GM23338 (cell line): ENCODE measurements around the gene ATAD5. TPM values are rescaled to one million over a fixed set of nuclear protein-coding genes. Genes with fewer than 3 reads are reported as not detected.

ENCODE experiments used
- ATAC-seq: fragments of 200-7000 bp; cut with Tn5 transposase; 3 replicates; pipeline ENCODE4 v1.9.1; 2020
- DNase-seq: peaks from one replicate; pipeline ENCODE4 v3.0.0-alpha.2; 2015; ENCODE audit warnings: low spot score
- H2AFZ ChIP-seq: fragments of 200-600 bp; sonication (generic); 2 replicates; pipeline ENCODE4 v1.8.0; 2016; ENCODE audit warnings: antibody characterized with exemption, mild to moderate bottlenecking, moderate library complexity
- H3F3A ChIP-seq: fragments of 200-600 bp; sonication (generic); replicated peaks from 2 replicates; pipeline ENCODE4 v1.8.0; 2017; ENCODE audit warnings: antibody characterized with exemption, mixed run types, low read depth
- H3K27ac ChIP-seq: fragments of 200-600 bp; sonication (generic); 2 replicates; pipeline ENCODE4 v1.6.1; 2016; ENCODE audit warnings: low read depth
- H3K27me3 ChIP-seq: fragments of 200-600 bp; sonication (generic); 2 replicates; pipeline ENCODE4 v1.8.0; 2016; ENCODE audit warnings: mild to moderate bottlenecking, mixed run types, moderate library complexity; ENCODE audit not compliant: insufficient read depth
- H3K36me3 ChIP-seq: fragments of 200-600 bp; sonication (generic); 2 replicates; pipeline ENCODE4 v1.8.0; 2016; ENCODE audit warnings: mild to moderate bottlenecking; ENCODE audit not compliant: insufficient read depth
- H3K4me1 ChIP-seq: fragments of 200-600 bp; sonication (generic); 2 replicates; pipeline ENCODE4 v1.8.0; 2016; ENCODE audit warnings: mild to moderate bottlenecking, moderate library complexity; ENCODE audit not compliant: insufficient read depth
- H3K4me2 ChIP-seq: fragments of 200-600 bp; sonication (generic); 2 replicates; pipeline ENCODE4 v1.7.1; 2017; ENCODE audit warnings: mixed run types
- H3K4me3 ChIP-seq: fragments of 200-600 bp; sonication (generic); 2 replicates; pipeline ENCODE4 v1.6.1; 2016; ENCODE audit warnings: mixed run types
- H3K79me2 ChIP-seq: fragments of 200-600 bp; sonication (generic); replicated peaks from 2 replicates; pipeline ENCODE4 v1.8.0; 2017; ENCODE audit warnings: mild to moderate bottlenecking; ENCODE audit not compliant: insufficient read depth
- H3K9me2 ChIP-seq: fragments of 200-600 bp; sonication (generic); 2 replicates; pipeline ENCODE4 v1.8.0; 2017; ENCODE audit not compliant: insufficient read depth
- H4K20me1 ChIP-seq: fragments of 200-600 bp; sonication (generic); replicated peaks from 2 replicates; pipeline ENCODE4 v1.8.0; 2017; ENCODE audit warnings: mild to moderate bottlenecking; ENCODE audit not compliant: insufficient read depth
- H3K27ac Mint-ChIP-seq: 2 replicates; pipeline ENCODE4 v1.8.0; 2020; ENCODE audit warnings: inconsistent platforms, mild to moderate bottlenecking, moderate library complexity, mixed read lengths
- H3K27me3 Mint-ChIP-seq: 3 replicates; pipeline ENCODE4 v1.8.0; 2022; ENCODE audit warnings: low read depth, mild to moderate bottlenecking, moderate library complexity, mixed read lengths, inconsistent platforms; ENCODE audit not compliant: insufficient read depth, poor library complexity
- H3K36me3 Mint-ChIP-seq: 3 replicates; pipeline ENCODE4 v1.8.0; 2021; ENCODE audit warnings: low read depth, mild to moderate bottlenecking, inconsistent platforms, moderate library complexity, mixed read lengths
- H3K4me1 Mint-ChIP-seq: 3 replicates; pipeline ENCODE4 v1.8.0; 2020; ENCODE audit warnings: mild to moderate bottlenecking, inconsistent platforms, mixed read lengths
- H3K4me3 Mint-ChIP-seq: 3 replicates; pipeline ENCODE4 v1.8.0; 2021; ENCODE audit warnings: moderate library complexity, mild to moderate bottlenecking, inconsistent platforms, mixed read lengths
- H3K9me3 Mint-ChIP-seq: 3 replicates; pipeline ENCODE4 v1.8.0; 2020; ENCODE audit warnings: moderate library complexity, mild to moderate bottlenecking, inconsistent platforms, mixed read lengths
- EZH2phosphoT487 ChIP-seq: fragments of 200-600 bp; sonication (generic); IDR thresholded peaks from one replicate; pipeline ENCODE4 v1.8.1; 2018; ENCODE audit warnings: antibody characterized with exemption; ENCODE audit not compliant: unreplicated experiment
- NANOG ChIP-seq: IDR thresholded peaks from 2 replicates; pipeline ENCODE4 v1.6.1; 2016; ENCODE audit warnings: antibody characterized with exemption, borderline replicate concordance
- STAT1 ChIP-seq: IDR thresholded peaks from one replicate; pipeline ENCODE4 v1.6.1; 2016; ENCODE audit warnings: antibody characterized with exemption; ENCODE audit not compliant: unreplicated experiment
- ZNF114 ChIP-seq: fragments of 250-450 bp; sonication (Bioruptor Pico); IDR thresholded peaks from 2 replicates; pipeline ENCODE4 v1.5.0; 2020; ENCODE audit warnings: mild to moderate bottlenecking, moderate library complexity
- ZNF331 ChIP-seq: fragments of 250-450 bp; sonication (Bioruptor Pico); IDR thresholded peaks from 2 replicates; pipeline ENCODE4 v1.5.0; 2020; ENCODE audit warnings: low read depth, mild to moderate bottlenecking, moderate library complexity
- polyA plus RNA-seq: library from polyadenylated mRNA; unstranded; fragments of >200 nt; fragmentation: Nextera tagmentation; extraction: Ambion mirVana; gene quantifications from 2 replicates; pipeline ENCODE4 v1.2.1, GENCODE V29; 2016
- total RNA-seq: library from RNA; depleted of rRNA; stranded (reverse); fragments of >200 nt; shearing (Covaris generic); gene quantifications from 2 replicates; pipeline ENCODE4 v1.2.3, GENCODE V29; 2014
- TF ChIP-seq, protein P1 (sequence below): fragments of 250-450 bp; sonication (Bioruptor Pico); IDR thresholded peaks from 2 replicates; pipeline ENCODE4 v1.5.0; 2020; ENCODE audit warnings: mild to moderate bottlenecking, moderate library complexity
- TF ChIP-seq, protein P2 (sequence below): IDR thresholded peaks from 2 replicates; pipeline ENCODE4 v1.6.1; 2016; ENCODE audit warnings: antibody characterized with exemption

The ATAD5 gene
- total and polyA plus RNA-seq, 2 experiments from 2014 or later: 24.2 to 30.9 TPM

DNA sequence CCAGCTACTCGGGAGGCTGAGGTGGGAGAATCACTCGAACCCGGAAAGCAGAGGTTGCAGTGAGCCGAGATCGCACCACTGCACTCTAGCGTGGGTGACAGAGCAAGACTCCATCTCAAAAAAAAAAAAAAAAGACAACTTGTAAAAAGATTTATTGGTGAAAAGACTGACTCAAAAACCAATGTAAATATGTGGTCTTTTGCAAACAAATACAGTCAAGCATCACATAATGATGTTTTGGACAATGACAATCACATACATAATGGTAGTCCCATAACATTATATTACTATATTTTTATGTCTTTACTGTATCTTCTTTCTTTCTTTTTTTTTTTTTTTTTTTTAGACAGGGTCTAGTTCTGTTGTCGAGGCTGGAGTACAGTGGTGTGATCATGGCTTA is 15.6 kb upstream of the ATAD5 start (continued):
- TF ChIP-seq, protein P1, sequence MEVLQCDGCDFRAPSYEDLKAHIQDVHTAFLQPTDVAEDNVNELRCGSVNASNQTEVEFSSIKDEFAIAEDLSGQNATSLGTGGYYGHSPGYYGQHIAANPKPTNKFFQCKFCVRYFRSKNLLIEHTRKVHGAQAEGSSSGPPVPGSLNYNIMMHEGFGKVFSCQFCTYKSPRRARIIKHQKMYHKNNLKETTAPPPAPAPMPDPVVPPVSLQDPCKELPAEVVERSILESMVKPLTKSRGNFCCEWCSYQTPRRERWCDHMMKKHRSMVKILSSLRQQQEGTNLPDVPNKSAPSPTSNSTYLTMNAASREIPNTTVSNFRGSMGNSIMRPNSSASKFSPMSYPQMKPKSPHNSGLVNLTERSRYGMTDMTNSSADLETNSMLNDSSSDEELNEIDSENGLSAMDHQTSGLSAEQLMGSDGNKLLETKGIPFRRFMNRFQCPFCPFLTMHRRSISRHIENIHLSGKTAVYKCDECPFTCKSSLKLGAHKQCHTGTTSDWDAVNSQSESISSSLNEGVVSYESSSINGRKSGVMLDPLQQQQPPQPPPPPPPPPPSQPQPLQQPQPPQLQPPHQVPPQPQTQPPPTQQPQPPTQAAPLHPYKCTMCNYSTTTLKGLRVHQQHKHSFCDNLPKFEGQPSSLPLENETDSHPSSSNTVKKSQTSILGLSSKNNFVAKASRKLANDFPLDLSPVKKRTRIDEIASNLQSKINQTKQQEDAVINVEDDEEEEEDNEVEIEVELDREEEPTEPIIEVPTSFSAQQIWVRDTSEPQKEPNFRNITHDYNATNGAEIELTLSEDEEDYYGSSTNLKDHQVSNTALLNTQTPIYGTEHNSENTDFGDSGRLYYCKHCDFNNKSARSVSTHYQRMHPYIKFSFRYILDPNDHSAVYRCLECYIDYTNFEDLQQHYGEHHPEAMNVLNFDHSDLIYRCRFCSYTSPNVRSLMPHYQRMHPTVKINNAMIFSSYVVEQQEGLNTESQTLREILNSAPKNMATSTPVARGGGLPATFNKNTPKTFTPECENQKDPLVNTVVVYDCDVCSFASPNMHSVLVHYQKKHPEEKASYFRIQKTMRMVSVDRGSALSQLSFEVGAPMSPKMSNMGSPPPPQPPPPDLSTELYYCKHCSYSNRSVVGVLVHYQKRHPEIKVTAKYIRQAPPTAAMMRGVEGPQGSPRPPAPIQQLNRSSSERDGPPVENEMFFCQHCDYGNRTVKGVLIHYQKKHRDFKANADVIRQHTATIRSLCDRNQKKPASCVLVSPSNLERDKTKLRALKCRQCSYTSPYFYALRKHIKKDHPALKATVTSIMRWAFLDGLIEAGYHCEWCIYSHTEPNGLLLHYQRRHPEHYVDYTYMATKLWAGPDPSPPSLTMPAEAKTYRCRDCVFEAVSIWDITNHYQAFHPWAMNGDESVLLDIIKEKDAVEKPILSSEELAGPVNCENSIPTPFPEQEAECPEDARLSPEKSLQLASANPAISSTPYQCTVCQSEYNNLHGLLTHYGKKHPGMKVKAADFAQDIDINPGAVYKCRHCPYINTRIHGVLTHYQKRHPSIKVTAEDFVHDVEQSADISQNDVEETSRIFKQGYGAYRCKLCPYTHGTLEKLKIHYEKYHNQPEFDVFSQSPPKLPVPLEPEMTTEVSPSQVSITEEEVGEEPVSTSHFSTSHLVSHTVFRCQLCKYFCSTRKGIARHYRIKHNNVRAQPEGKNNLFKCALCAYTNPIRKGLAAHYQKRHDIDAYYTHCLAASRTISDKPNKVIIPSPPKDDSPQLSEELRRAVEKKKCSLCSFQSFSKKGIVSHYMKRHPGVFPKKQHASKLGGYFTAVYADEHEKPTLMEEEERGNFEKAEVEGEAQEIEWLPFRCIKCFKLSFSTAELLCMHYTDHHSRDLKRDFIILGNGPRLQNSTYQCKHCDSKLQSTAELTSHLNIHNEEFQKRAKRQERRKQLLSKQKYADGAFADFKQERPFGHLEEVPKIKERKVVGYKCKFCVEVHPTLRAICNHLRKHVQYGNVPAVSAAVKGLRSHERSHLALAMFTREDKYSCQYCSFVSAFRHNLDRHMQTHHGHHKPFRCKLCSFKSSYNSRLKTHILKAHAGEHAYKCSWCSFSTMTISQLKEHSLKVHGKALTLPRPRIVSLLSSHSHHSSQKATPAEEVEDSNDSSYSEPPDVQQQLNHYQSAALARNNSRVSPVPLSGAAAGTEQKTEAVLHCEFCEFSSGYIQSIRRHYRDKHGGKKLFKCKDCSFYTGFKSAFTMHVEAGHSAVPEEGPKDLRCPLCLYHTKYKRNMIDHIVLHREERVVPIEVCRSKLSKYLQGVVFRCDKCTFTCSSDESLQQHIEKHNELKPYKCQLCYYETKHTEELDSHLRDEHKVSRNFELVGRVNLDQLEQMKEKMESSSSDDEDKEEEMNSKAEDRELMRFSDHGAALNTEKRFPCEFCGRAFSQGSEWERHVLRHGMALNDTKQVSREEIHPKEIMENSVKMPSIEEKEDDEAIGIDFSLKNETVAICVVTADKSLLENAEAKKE (CRISPR knock-in tag): no peak
- TF ChIP-seq ZNF331 (CRISPR knock-in tag) (no peak), EZH2phosphoT487 (no peak)
- TF ChIP-seq, protein P2, sequence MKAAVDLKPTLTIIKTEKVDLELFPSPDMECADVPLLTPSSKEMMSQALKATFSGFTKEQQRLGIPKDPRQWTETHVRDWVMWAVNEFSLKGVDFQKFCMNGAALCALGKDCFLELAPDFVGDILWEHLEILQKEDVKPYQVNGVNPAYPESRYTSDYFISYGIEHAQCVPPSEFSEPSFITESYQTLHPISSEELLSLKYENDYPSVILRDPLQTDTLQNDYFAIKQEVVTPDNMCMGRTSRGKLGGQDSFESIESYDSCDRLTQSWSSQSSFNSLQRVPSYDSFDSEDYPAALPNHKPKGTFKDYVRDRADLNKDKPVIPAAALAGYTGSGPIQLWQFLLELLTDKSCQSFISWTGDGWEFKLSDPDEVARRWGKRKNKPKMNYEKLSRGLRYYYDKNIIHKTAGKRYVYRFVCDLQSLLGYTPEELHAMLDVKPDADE: no peak

DNA sequence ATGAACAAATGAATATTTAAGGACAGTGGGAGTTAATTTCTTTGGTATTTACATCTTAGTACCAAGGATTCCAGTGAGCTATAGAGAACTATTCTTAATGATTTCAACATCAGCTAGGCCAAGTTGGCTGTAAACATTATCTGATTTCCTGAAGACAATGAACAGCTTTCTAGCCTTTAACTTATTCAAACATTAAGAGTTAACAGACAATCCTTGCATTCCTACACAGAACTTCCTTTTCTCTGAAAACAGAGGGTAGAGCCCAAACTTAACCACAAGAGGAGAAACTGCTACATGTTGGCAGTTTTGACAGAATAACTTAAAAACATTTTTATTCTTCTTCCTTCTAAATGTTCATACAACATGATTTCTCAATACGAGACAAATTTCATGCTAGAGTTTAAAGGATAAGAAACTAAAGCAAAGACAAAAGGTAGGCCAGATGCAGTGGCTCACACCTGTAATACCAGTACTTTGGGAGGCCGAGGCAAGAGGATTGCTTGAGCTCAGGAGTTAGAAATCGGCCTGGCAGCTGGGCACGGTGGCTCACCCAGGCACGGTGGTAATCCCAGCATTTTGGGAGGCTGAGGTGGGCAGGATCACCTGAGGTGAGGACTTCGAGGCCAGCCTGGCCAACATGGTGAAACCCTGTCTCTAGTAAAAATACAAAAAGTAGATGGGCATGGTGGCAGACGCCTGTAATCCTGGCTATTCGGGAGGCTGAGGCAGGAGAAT is 11.6 kb upstream of the ATAD5 start:
- Histone ChIP-seq H3K27me3 (no peaks in the 10 kb centered on the region), H3K36me3 (no peaks in the 10 kb centered on the region; the same call in 1 of the 2 replicates), H3K4me1 (peaks cover 19% of the 10 kb centered on the region), H3K9me2 (no peaks in the 10 kb centered on the region), H2AFZ (no peak overlapping the region), H3K4me3 (no peak overlapping the region), H3K27ac (no peak overlapping the region), H4K20me1 (peaks cover 14% of the 10 kb centered on the region), H3F3A (peaks cover 8% of the 10 kb centered on the region), H3K4me2 (no peak overlapping the region), H3K79me2 (peaks cover 90% of the 10 kb centered on the region)
- Mint-ChIP-seq H3K36me3 (peaks cover 14% of the 10 kb centered on the region; the same call in 2 of the 3 replicates), H3K27ac (no peak overlapping the region), H3K4me1 (peaks cover 21% of the 10 kb centered on the region), H3K27me3 (peaks cover 6% of the 10 kb centered on the region), H3K4me3 (no peak overlapping the region), H3K9me3 (no peaks in the 10 kb centered on the region)
- ATAC-seq: no peak
- no peak for DNase-seq
- TF ChIP-seq STAT1: no peak
- TF ChIP-seq ZNF114: no peak
- TF ChIP-seq, protein P2: no peak
- no peak for TF ChIP-seq NANOG
